SK-N-SH (cell line): ENCODE results near the gene KLHL40. TPM values are rescaled to one million over a fixed set of nuclear protein-coding genes. Genes with fewer than 3 reads are reported as not detected.

ENCODE experiments used
- CTCF ChIA-PET: fragments of 300-600, 350-600 bp; formaldehyde crosslinking; extraction: SDS; loops from one replicate; lab custom pipeline; 2021; lab: Yijun Ruan, JAX
- POLR2A ChIA-PET: fragments of 350-600 bp; sonication (Branson Sonifier 250); formaldehyde crosslinking; extraction: SDS; loops from one replicate; lab custom pipeline; 2020; ENCODE audit warnings: antibody characterized with exemption, inconsistent platforms; lab: Yijun Ruan, JAX
- DNase-seq: peaks from one replicate; pipeline ENCODE4 v3.0.0; 2012
- H2AFZ ChIP-seq: fragments of 200-600 bp; sonication (generic); 2 replicates; pipeline ENCODE4 v1.8.1; 2016; ENCODE audit warnings: antibody characterized with exemption, mild to moderate bottlenecking, low read depth
- H3F3A ChIP-seq: fragments of 200-600 bp; sonication (generic); replicated peaks from 2 replicates; pipeline ENCODE3; 2016; ENCODE audit warnings: antibody characterized with exemption, mild to moderate bottlenecking; ENCODE audit not compliant: insufficient read depth
- H3K27ac ChIP-seq, 2 experiments: fragments of 200-500 bp in 1 of 2; fragments of 200-600 bp in 1 of 2; sonication (Bioruptor generic) in 1 of 2; sonication (generic), shearing (Covaris generic) in 1 of 2; 2 replicates each; pipeline versions ENCODE4 v1.5.1 to v1.6.1; 2014 to 2016; ENCODE audit warnings: low read depth in 2 of 2, inconsistent platforms in 1 of 2, low read length in 1 of 2, mild to moderate bottlenecking in 1 of 2, mixed read lengths in 1 of 2
- H3K27me3 ChIP-seq: fragments of 200-600 bp; sonication (generic), shearing (Covaris generic); 2 replicates; pipeline ENCODE4 v1.6.1; 2016; ENCODE audit warnings: mixed run types; ENCODE audit not compliant: insufficient read depth
- H3K36me3 ChIP-seq, 2 experiments: fragments of 200-500 bp in 1 of 2; fragments of 200-600 bp in 1 of 2; sonication (Bioruptor generic) in 1 of 2; sonication (generic) in 1 of 2; replicated peaks in 1 of 2; 2 replicates each; pipeline versions ENCODE3 to v1.5.1; 2014 to 2016; ENCODE audit warnings: low read length in 1 of 2, mild to moderate bottlenecking in 1 of 2; ENCODE audit not compliant: insufficient read depth in 2 of 2, control insufficient read depth in 1 of 2
- H3K4me1 ChIP-seq, 2 experiments: fragments of 200-500 bp in 1 of 2; fragments of 200-600 bp in 1 of 2; sonication (Bioruptor generic) in 1 of 2; sonication (generic), shearing (Covaris generic) in 1 of 2; 2 replicates each; pipeline versions ENCODE4 v1.5.1 to v1.6.1; 2014 to 2016; ENCODE audit warnings: low read depth in 1 of 2, low read length in 1 of 2, mixed run types in 1 of 2; ENCODE audit not compliant: insufficient read depth in 2 of 2, control insufficient read depth in 1 of 2
- H3K4me2 ChIP-seq: fragments of 200-600 bp; sonication (generic), shearing (Covaris generic); 2 replicates; pipeline ENCODE4 v1.6.1; 2017; ENCODE audit warnings: mixed run types
- H3K4me3 ChIP-seq, 2 experiments: fragments of 200-500 bp in 1 of 2; fragments of 200-600 bp in 1 of 2; sonication (Bioruptor generic) in 1 of 2; sonication (generic), shearing (Covaris generic) in 1 of 2; 2 replicates each; pipeline versions ENCODE4 v1.5.1 to v1.8.1; 2014 to 2016; ENCODE audit warnings: low read depth in 2 of 2, inconsistent platforms in 1 of 2, low read length in 1 of 2, mild to moderate bottlenecking in 1 of 2, mixed read lengths in 1 of 2, moderate library complexity in 1 of 2
- H3K79me2 ChIP-seq: fragments of 200-600 bp; sonication (generic); 2 replicates; pipeline ENCODE4 v1.8.1; 2017; ENCODE audit warnings: mild to moderate bottlenecking; ENCODE audit not compliant: insufficient read depth
- H3K9ac ChIP-seq: fragments of 200-600 bp; sonication (generic); 2 replicates; pipeline ENCODE4 v1.6.1; 2017; ENCODE audit warnings: mixed run types
- H3K9me2 ChIP-seq: fragments of 200-600 bp; sonication (generic); 2 replicates; pipeline ENCODE4 v1.6.1; 2017; ENCODE audit warnings: mixed run types
- H3K9me3 ChIP-seq: fragments of 200-600 bp; sonication (generic); 2 replicates; pipeline ENCODE4 v1.6.1; 2017; ENCODE audit warnings: mixed run types, mild to moderate bottlenecking, moderate library complexity
- H4K20me1 ChIP-seq: fragments of 200-600 bp; sonication (generic); 2 replicates; pipeline ENCODE4 v1.6.1; 2017; ENCODE audit warnings: mild to moderate bottlenecking, mixed run types; ENCODE audit not compliant: insufficient read depth
- CHD2 ChIP-seq: fragments of 150-350 bp; IDR thresholded peaks from 2 replicates; pipeline ENCODE4 v1.6.1; 2018; ENCODE audit warnings: low read length; ENCODE audit not compliant: partially characterized antibody
- CTCF ChIP-seq: fragments of 200-600 bp; sonication (generic); IDR thresholded peaks from 2 replicates; pipeline ENCODE4 v1.6.1; 2017; ENCODE audit warnings: antibody characterized with exemption, mild to moderate bottlenecking, moderate library complexity
- EZH2phosphoT487 ChIP-seq: fragments of 200-600 bp; sonication (generic); IDR thresholded peaks from 2 replicates; pipeline ENCODE4 v1.6.1; 2017; ENCODE audit warnings: low read depth, mixed run types, mild to moderate bottlenecking, antibody characterized with exemption, moderate library complexity, borderline replicate concordance
- FOSL2 ChIP-seq: IDR thresholded peaks from 2 replicates; pipeline ENCODE4 v1.4.0; 2012; ENCODE audit warnings: low read depth, mild to moderate bottlenecking, moderate library complexity, borderline replicate concordance
- JUND ChIP-seq: IDR thresholded peaks from 2 replicates; pipeline ENCODE4 v1.4.0; 2012
- MXI1 ChIP-seq: IDR thresholded peaks from 2 replicates; pipeline ENCODE4 v1.6.1; 2012; ENCODE audit warnings: mild to moderate bottlenecking, low read depth, low read length, improper control_type of control experiment
- POLR2AphosphoS5 ChIP-seq: IDR thresholded peaks from 2 replicates; pipeline ENCODE4 v1.6.1; 2012; ENCODE audit warnings: low read depth, low read length
- RCOR1 ChIP-seq: fragments of 150-350 bp; IDR thresholded peaks from 2 replicates; pipeline ENCODE4 v1.6.1; 2017; ENCODE audit warnings: antibody characterized with exemption, low read length
- REST ChIP-seq: IDR thresholded peaks from 2 replicates; pipeline ENCODE4 v1.6.1; 2012; ENCODE audit warnings: mild to moderate bottlenecking, low read depth, low read length, moderate library complexity
- RXRA ChIP-seq: IDR thresholded peaks from 2 replicates; pipeline ENCODE4 v1.4.0; 2012; ENCODE audit warnings: low read depth, mild to moderate bottlenecking, borderline replicate concordance
- SIN3A ChIP-seq: IDR thresholded peaks from 2 replicates; pipeline ENCODE4 v1.6.1; 2012; ENCODE audit warnings: low read depth, mild to moderate bottlenecking, low read length, moderate library complexity, borderline replicate concordance
- SMC3 ChIP-seq: IDR thresholded peaks from 2 replicates; pipeline ENCODE4 v1.6.1; 2012; ENCODE audit warnings: low read depth, low read length, improper control_type of control experiment
- TAF1 ChIP-seq: IDR thresholded peaks from 2 replicates; pipeline ENCODE4 v1.6.1; 2012; ENCODE audit warnings: low read depth, mild to moderate bottlenecking, low read length, moderate library complexity, borderline replicate concordance
- TCF12 ChIP-seq: IDR thresholded peaks from 2 replicates; pipeline ENCODE4 v1.4.0; 2012
- USF2 ChIP-seq: fragments of 150-350 bp; IDR thresholded peaks from 2 replicates; pipeline ENCODE4 v1.6.1; 2017; ENCODE audit warnings: antibody characterized with exemption, low read length, low read depth, borderline replicate concordance
- YY1 ChIP-seq: IDR thresholded peaks from 2 replicates; pipeline ENCODE4 v1.4.0; 2012; ENCODE audit warnings: low read depth, mild to moderate bottlenecking
- polyA plus RNA-seq, 3 experiments: library from polyadenylated mRNA; depleted of rRNA; stranded (reverse); fragments of >200 nt; gene quantifications; 2 replicates each; pipeline ENCODE4 v1.2.3, GENCODE V29; 2012
- TF ChIP-seq, protein P1 (sequence below): IDR thresholded peaks from 2 replicates; pipeline ENCODE4 v1.4.0; 2012; ENCODE audit warnings: low read depth, borderline replicate concordance
- TF ChIP-seq, protein P2 (sequence below): IDR thresholded peaks from 2 replicates; pipeline ENCODE4; 2012
- TF ChIP-seq, protein P3 (sequence below): IDR thresholded peaks from 2 replicates; pipeline ENCODE4 v1.4.0; 2012; ENCODE audit warnings: low read depth, borderline replicate concordance

The KLHL40 gene
- polyA plus RNA-seq, 1 of the 3 experiments (the other 2 are of a cell fraction): not detected

DNA sequence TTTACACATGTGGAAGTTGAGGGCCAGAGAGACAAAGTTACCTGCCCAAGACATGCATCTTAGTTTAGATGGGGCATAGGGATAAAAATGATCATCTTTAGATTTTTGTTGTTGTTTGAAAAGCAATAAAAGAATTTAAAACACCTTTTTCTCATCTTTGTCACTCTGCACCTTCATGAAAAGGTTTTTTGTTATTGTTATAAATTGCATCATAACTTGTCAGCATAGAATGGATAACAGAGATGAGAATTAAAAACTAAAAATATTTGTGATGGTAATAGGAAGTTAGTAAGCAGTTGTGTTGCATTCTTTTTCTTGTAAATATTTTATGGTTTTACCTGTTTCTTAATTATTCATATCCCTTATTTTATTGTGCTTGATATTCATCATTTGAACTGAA lies 45.2 kb upstream of the KLHL40 start:
- Histone ChIP-seq H2AFZ (no peak overlapping the region), H3K27me3 (no peaks in the 10 kb centered on the region), H3K4me1 (no peaks in the 10 kb centered on the region), H3K4me3 (no peak overlapping the region), H3K9ac (no peak overlapping the region), H3K79me2 (peaks cover 63% of the 10 kb centered on the region), H3K4me2 (no peak overlapping the region), H3F3A (peaks cover 16% of the 10 kb centered on the region), H3K9me3 (no peaks in the 10 kb centered on the region), H3K27ac (no peak overlapping the region), H3K36me3 (peaks cover 90 to 93% of the 10 kb centered on the region in 2 experiments), H4K20me1 (peaks cover 8% of the 10 kb centered on the region), H3K9me2 (no peaks in the 10 kb centered on the region)
- no peak for DNase-seq
- POLR2A ChIA-PET: no interaction called here
- CTCF ChIA-PET: no interaction called here
- TF ChIP-seq, protein P1, sequence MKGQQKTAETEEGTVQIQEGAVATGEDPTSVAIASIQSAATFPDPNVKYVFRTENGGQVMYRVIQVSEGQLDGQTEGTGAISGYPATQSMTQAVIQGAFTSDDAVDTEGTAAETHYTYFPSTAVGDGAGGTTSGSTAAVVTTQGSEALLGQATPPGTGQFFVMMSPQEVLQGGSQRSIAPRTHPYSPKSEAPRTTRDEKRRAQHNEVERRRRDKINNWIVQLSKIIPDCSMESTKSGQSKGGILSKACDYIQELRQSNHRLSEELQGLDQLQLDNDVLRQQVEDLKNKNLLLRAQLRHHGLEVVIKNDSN: no peak
- TF ChIP-seq, protein P2, sequence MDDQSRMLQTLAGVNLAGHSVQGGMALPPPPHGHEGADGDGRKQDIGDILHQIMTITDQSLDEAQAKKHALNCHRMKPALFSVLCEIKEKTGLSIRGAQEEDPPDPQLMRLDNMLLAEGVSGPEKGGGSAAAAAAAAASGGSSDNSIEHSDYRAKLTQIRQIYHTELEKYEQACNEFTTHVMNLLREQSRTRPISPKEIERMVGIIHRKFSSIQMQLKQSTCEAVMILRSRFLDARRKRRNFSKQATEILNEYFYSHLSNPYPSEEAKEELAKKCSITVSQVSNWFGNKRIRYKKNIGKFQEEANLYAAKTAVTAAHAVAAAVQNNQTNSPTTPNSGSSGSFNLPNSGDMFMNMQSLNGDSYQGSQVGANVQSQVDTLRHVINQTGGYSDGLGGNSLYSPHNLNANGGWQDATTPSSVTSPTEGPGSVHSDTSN: no peak
- TF ChIP-seq RCOR1: no peak
- TF ChIP-seq CTCF: no peak
- no peak for TF ChIP-seq SIN3A
- no peak for TF ChIP-seq REST
- TF ChIP-seq USF2: no peak
- TF ChIP-seq TAF1: no peak
- no peak for TF ChIP-seq POLR2AphosphoS5
- TF ChIP-seq TCF12: no peak
- no peak for TF ChIP-seq CHD2
- no peak for TF ChIP-seq YY1
- TF ChIP-seq RXRA: no peak
- no peak for TF ChIP-seq FOSL2
- no peak for TF ChIP-seq EZH2phosphoT487
- no peak for TF ChIP-seq SMC3
- TF ChIP-seq JUND: no peak
- TF ChIP-seq, protein P3, sequence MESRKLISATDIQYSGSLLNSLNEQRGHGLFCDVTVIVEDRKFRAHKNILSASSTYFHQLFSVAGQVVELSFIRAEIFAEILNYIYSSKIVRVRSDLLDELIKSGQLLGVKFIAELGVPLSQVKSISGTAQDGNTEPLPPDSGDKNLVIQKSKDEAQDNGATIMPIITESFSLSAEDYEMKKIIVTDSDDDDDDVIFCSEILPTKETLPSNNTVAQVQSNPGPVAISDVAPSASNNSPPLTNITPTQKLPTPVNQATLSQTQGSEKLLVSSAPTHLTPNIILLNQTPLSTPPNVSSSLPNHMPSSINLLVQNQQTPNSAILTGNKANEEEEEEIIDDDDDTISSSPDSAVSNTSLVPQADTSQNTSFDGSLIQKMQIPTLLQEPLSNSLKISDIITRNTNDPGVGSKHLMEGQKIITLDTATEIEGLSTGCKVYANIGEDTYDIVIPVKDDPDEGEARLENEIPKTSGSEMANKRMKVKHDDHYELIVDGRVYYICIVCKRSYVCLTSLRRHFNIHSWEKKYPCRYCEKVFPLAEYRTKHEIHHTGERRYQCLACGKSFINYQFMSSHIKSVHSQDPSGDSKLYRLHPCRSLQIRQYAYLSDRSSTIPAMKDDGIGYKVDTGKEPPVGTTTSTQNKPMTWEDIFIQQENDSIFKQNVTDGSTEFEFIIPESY: no peak
- TF ChIP-seq MXI1: no peak
